ENCODE data around the gene VAV2. TPM values are rescaled to one million over a fixed set of nuclear protein-coding genes. Genes with fewer than 3 reads are reported as not detected.

VAV2 gene
- total RNA-seq, 6 experiments from 2014 or later: 17.6 to 24.5 (median 21.7) TPM

DNA sequence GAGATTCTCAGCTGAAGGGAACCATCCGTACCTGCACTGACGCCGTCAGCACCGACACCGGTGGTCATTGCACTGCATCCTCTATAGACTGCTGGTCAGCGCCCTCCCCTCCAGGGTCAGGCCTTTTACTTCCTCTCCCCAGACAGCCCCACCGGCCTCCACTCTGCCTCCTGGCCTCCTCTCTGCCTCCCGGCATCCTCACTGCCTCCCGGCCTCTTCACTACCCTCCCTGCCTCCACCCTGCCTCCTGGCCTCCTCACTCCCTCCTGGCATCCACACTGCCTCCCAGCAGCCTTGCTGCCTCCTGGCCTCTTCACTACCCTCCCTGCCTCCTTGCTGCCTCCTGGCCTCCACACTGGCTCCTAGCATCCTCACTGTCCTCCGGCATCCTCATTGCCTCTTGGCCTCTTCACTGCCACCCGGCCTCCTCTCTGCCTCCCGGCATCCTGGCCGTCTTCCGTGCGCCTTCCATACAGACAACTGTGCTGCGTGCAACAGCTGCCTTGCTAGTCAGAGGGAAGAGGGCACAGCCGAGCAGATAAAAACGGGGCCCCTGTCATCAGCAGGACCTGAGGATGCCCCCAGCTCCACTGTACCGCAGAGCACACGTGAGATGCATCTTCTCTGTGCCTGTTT lies 62.0 kb downstream of the VAV2 start:
- H3K27me3 Mint-ChIP-seq (ENCODE audit: insufficient read depth): peaks cover 2% of the 10 kb centered on the region
- peaks cover 23% of the 10 kb centered on the region for H3K36me3 Mint-ChIP-seq (ENCODE audit: low read depth)
- DNase-seq: no peak
- H3K27ac Mint-ChIP-seq: no peak overlapping the region
- no peaks in the 10 kb centered on the region for H3K4me1 Mint-ChIP-seq (ENCODE audit: low read depth)
- H3K9me3 Mint-ChIP-seq: no peaks in the 10 kb centered on the region
- no peak overlapping the region for H3K4me3 Mint-ChIP-seq
- no peak for TF ChIP-seq CTCF (IDR thresholded peaks at IDR 0.05)

DNA sequence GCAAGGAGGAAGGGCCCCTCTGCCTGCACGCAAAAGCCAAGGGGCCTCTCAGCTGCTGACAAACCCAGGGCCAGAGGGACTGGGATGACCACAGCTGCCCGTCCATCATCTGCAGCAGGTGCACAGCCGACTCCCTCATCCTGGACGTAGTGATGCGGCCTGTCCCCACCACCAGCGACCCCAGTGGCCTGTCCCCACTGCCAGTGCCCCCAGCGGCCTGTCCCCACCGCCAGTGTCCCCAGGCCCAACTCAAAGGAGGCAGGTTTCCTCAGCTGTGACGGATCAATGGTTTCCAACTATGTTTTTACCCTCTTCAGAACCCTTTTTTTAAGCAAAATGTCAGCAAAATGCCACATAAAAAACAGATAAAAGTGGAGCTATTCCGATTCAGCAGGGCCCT lies 62.5 kb downstream of the VAV2 start:
- no peak for DNase-seq
- Mint-ChIP-seq H3K27me3 (ENCODE audit: insufficient read depth) (peaks cover 2% of the 10 kb centered on the region), H3K36me3 (ENCODE audit: low read depth) (peaks cover 23% of the 10 kb centered on the region), H3K9me3 (no peaks in the 10 kb centered on the region), H3K4me3 (no peak overlapping the region), H3K27ac (no peak overlapping the region), H3K4me1 (ENCODE audit: low read depth) (no peaks in the 10 kb centered on the region)
- TF ChIP-seq CTCF (IDR thresholded peaks at IDR 0.05): no peak

- no peaks in the 10 kb centered on the region for H3K4me1 Mint-ChIP-seq (ENCODE audit: low read depth)
- H3K27me3 Mint-ChIP-seq (ENCODE audit: insufficient read depth): peaks cover 2% of the 10 kb centered on the region
- no peak overlapping the region for H3K4me3 Mint-ChIP-seq
- H3K27ac Mint-ChIP-seq: no peak overlapping the region
- no peaks in the 10 kb centered on the region for H3K9me3 Mint-ChIP-seq
- no peak for DNase-seq
- TF ChIP-seq CTCF (IDR thresholded peaks at IDR 0.05): no peak
- H3K36me3 Mint-ChIP-seq (ENCODE audit: low read depth): peaks cover 13% of the 10 kb centered on the region
Observed at GRCh38 chr9:133928248-133928764, 63.8 kb downstream of the VAV2 start.

- no peak overlapping the region for H3K27ac Mint-ChIP-seq
- peaks cover 17% of the 10 kb centered on the region for H3K36me3 Mint-ChIP-seq (ENCODE audit: low read depth)
- no peaks in the 10 kb centered on the region for H3K4me1 Mint-ChIP-seq (ENCODE audit: low read depth)
- peaks cover 2% of the 10 kb centered on the region for H3K27me3 Mint-ChIP-seq (ENCODE audit: insufficient read depth)
- no peak for TF ChIP-seq CTCF (IDR thresholded peaks at IDR 0.05)
- no peak for DNase-seq
- H3K9me3 Mint-ChIP-seq: no peaks in the 10 kb centered on the region
- no peak overlapping the region for H3K4me3 Mint-ChIP-seq
Observed at GRCh38 chr9:133927041-133927440, 65.1 kb downstream of the VAV2 start.

GRCh38 chr9:133926165-133926856 lies 65.8 kb downstream of the VAV2 start:
- Mint-ChIP-seq H3K4me1 (ENCODE audit: low read depth) (no peaks in the 10 kb centered on the region), H3K27me3 (ENCODE audit: insufficient read depth) (peaks cover 2% of the 10 kb centered on the region), H3K27ac (no peak overlapping the region), H3K36me3 (ENCODE audit: low read depth) (peaks cover 17% of the 10 kb centered on the region), H3K9me3 (no peaks in the 10 kb centered on the region), H3K4me3 (no peak overlapping the region)
- no peak for TF ChIP-seq CTCF (IDR thresholded peaks at IDR 0.05)
- no peak for DNase-seq
